Astrocyte of the cerebellum (primary cell): Measurements from ENCODE around the gene GZF1.

Experiments used
- DNase-seq: peaks from one replicate; pipeline ENCODE4 v3.0.0-alpha.2; 2011; ENCODE audit warnings: low read depth
- H3K4me3 ChIP-seq: 2 replicates; pipeline ENCODE4 v1.5.1; 2011; ENCODE audit warnings: mild to moderate bottlenecking, low read depth, low read length, moderate library complexity
- in situ Hi-C: cut with HindIII; loops from 2 replicates; pipeline ENCODE4 v1.10.0; 2017; ENCODE audit warnings: low sequenced_read_pairs
- TF ChIP-seq, protein P1 (sequence below): IDR thresholded peaks from 2 replicates; pipeline ENCODE4 v1.5.1; 2012; ENCODE audit warnings: low read length, low read depth, moderate library complexity, mild to moderate bottlenecking; ENCODE audit errors: missing control alignments

Gene GZF1

DNA sequence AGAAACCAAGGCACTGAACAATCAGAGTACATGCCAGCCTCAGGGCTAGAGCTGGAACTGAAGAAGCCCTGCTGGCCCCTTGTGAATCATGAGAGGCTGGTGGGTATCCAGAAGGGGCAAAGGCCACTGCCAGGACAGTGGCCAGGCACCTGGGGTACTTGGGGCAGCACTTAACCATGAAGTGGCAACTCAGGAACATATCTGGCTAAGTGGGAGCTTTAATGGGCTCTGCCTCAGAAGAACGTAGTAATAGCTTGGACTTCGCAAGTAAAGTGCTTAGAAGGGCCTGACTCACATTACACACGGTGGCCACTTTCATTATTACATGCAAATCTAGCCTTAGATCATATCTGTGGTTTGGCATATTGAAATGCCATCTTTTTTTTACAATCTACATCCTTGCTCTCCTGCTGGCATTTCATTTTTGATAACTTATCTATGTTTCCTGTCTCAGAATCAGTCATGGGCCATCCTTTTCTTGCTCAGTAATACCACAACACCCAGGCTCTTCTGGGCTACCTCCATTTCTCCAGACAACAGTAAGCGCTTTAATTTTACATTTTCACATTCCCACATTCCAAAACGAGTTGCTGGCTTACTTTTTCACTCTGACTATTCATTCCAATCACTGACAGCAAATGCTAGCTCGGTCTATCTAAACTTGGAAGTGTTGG, 37.7 kb downstream of the GZF1 start:
- no peak overlapping the region for H3K4me3 ChIP-seq
- TF ChIP-seq, protein P1, sequence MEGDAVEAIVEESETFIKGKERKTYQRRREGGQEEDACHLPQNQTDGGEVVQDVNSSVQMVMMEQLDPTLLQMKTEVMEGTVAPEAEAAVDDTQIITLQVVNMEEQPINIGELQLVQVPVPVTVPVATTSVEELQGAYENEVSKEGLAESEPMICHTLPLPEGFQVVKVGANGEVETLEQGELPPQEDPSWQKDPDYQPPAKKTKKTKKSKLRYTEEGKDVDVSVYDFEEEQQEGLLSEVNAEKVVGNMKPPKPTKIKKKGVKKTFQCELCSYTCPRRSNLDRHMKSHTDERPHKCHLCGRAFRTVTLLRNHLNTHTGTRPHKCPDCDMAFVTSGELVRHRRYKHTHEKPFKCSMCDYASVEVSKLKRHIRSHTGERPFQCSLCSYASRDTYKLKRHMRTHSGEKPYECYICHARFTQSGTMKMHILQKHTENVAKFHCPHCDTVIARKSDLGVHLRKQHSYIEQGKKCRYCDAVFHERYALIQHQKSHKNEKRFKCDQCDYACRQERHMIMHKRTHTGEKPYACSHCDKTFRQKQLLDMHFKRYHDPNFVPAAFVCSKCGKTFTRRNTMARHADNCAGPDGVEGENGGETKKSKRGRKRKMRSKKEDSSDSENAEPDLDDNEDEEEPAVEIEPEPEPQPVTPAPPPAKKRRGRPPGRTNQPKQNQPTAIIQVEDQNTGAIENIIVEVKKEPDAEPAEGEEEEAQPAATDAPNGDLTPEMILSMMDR = peak; percentile 35
- in situ Hi-C loops = no loop called here
- DNase-seq = peak; percentile 58

DNA sequence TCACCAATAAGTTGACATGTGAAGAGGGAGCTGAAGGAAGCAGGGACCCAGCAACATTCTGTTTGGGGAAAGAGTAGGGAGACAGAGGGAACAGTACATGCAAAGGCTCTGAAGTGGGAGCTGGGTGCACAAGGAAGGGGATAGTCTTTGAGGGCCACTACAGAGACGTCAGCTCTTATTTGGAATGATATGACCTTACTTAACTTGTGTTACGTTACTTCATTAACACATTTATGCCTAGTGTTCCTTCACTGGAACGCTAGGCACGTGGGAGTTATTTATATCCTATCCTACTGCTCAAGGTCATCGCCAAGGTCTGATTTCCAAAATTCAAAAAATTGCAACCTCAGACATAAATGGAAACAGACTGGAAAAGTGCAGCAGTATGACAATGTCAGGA, 39.1 kb downstream of the GZF1 start:
- DNase-seq = no peak
- no peak overlapping the region for H3K4me3 ChIP-seq
- TF ChIP-seq, protein P1 = no peak
- in situ Hi-C loops = no loop called here

DNA sequence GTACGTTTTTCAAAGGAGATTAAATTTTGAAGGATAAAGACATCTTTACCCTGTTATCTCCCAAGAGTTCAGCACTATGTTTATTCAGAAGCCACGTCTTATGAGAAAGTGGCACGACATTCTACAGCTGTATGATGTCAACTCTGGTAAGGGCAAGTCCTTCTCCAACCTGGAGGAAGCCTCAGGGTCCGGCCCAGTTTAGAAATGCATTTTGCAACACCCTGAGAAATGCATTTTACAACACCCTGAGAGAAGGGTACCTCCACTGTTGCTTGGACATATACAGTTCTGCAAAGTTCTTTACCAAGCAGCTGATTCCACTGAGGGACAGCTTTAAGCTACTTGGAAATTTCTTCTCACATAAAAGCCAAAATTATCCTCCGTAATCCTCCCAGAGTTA, 41.8 kb downstream of the GZF1 start:
- no peak overlapping the region for H3K4me3 ChIP-seq
- TF ChIP-seq, protein P1 = no peak
- in situ Hi-C loops = no loop called here
- no peak for DNase-seq

DNA sequence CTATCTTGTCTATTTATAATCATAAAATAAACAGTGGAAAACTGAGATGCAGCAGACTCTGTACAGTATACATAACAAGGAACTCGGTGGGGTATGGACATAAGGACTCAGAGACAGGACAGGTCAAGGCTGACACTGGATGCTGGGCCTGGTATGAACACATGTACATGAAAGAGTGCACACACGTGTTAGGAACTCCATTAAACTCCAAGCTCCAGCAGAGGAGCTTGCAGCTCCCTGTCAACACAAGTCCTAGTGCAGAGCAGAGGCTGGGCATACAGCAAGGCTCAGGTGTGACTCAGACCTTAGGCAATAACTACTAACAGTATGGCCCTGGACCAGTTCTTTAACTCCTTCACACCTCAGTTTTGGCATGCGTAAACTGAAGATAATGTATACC, 42.2 kb downstream of the GZF1 start:
- in situ Hi-C loops = no loop called here
- TF ChIP-seq, protein P1 = no peak
- H3K4me3 ChIP-seq = no peak overlapping the region
- DNase-seq = no peak

DNA sequence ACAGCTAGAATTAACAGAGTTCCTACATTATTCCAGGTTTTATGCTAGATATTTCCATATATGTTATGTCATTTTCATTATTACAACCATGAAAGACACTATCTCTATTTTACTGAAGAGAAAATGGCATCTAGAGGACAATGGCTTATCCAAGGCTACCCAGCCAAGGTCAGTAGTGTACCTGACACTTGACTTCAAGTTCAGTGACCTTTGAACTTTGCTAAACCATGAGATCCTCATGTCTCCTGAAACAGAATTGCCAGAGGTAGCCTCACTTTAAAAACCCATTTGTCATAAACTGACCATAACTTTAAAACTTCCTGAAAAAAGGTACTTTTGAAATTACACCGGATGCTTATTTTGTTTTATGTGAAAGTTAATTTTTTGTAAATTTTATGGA, 44.9 kb downstream of the GZF1 start:
- no peak for DNase-seq
- H3K4me3 ChIP-seq = no peak overlapping the region
- TF ChIP-seq, protein P1 = no peak
- in situ Hi-C loops = no loop called here

DNA sequence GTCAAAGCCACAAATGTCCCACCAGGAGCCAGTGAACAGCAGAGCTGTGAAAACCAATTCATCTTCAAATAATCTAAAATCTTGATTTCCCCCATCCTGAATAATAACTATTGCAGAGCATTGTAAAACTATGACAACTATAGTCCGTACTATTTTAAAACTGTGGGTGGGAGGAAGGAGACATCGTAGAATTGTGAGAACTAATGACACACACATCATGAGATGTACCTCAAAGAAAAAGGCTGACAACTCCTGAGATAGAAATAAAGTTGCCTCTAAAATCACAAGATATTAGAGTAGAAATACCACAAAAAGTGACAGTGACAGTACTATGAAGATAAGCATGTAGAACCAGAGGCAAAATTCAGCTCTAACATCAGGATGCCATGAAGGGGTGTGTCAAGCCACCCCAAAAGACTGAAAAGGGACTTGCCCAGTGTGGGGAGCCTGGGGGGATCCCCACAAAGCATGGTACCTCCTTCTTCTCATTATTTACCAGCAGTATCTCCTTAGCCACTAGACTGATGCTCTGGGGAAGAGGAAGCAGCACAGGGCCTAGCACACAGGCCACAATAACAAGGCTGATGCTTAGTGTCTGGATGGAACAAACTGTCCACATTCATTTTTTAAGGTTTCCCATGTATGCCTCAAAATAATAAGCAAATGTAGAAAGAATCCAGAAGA, 45.9 kb downstream of the GZF1 start:
- no peak for DNase-seq
- no peak overlapping the region for H3K4me3 ChIP-seq
- in situ Hi-C loops = no loop called here
- TF ChIP-seq, protein P1 = no peak
